ENCODE measurements around the gene FBXO42. TPM values are rescaled to one million over a fixed set of nuclear protein-coding genes. Genes with fewer than 3 reads are reported as not detected.

Gene FBXO42
- total and polyA plus RNA-seq, 4 donors: 5.9 to 9.4 (median 6.5) TPM

- no peak for TF ChIP-seq REST (IDR thresholded peaks at IDR 0.05)
- peak; percentile 25 to 38 for TF ChIP-seq HNF4A (conservative IDR thresholded peaks at IDR 0.05)
- TF ChIP-seq FOXA1 (IDR thresholded peaks at IDR 0.05): no peak
- TF ChIP-seq GABPA (IDR thresholded peaks at IDR 0.05 in 1 of 2, conservative IDR thresholded peaks at IDR 0.05 in 1 of 2): no peak
These were observed 125.6 kb downstream of the FBXO42 start (continued) for GRCh38 chr1:16226490-16227179.

- H3K4me1 ChIP-seq (ENCODE audit: control insufficient read depth in 4 of 4, insufficient read depth in 4 of 4, low read length in 3 of 4): peaks cover 1 to 12% (median 6%) of the 10 kb centered on the region in 4 donors
- H3K9me3 ChIP-seq (ENCODE audit: control insufficient read depth in 4 of 4, low read length in 3 of 4): no peaks in the 10 kb centered on the region
- H3K9ac ChIP-seq (ENCODE audit: low read depth in 1 of 2, low read length in 2 of 2): no peak overlapping the region
- peak overlapping the region in 2 of 3 donors; percentile 49 to 61 for H3K4me3 ChIP-seq (ENCODE audit: low read depth in 1 of 3, low read length in 3 of 3)
- TF ChIP-seq RAD21 (IDR thresholded peaks at IDR 0.05) (no peak), SP1 (IDR thresholded peaks at IDR 0.05) (no peak), REST (IDR thresholded peaks at IDR 0.05) (no peak), MAX (IDR thresholded peaks at IDR 0.05) (no peak), YY1 (IDR thresholded peaks at IDR 0.05) (no peak), RXRA (IDR thresholded peaks at IDR 0.05) (no peak), CTCF (IDR thresholded peaks at IDR 0.05; ENCODE audit: low read depth, low read length, missing input control) (no peak), EGR1 (IDR thresholded peaks at IDR 0.05; ENCODE audit: low read depth in 2 of 2) (no peak), FOXA1 (IDR thresholded peaks at IDR 0.05) (no peak), ATF3 (IDR thresholded peaks at IDR 0.05) (no peak), ZBTB33 (IDR thresholded peaks at IDR 0.05) (no peak), TAF1 (conservative IDR thresholded peaks at IDR 0.05) (no peak), HNF4G (IDR thresholded peaks at IDR 0.05) (no peak), HNF4A (conservative IDR thresholded peaks at IDR 0.05) (no peak), JUND (IDR thresholded peaks at IDR 0.05) (no peak), NR2F2 (IDR thresholded peaks at IDR 0.05) (no peak)
- H3K27me3 ChIP-seq (ENCODE audit: control insufficient read depth in 4 of 4, insufficient read depth in 4 of 4, low read length in 3 of 4): no peaks in the 10 kb centered on the region
- WGBS: 93% methylated on average over 7 of the region's 7 CpGs
- DNase-seq (ENCODE audit: low spot score): no peak
- H3K27ac ChIP-seq (ENCODE audit: low read depth in 1 of 2, low read length in 2 of 2): no peak overlapping the region
- H3K36me3 ChIP-seq (ENCODE audit: control insufficient read depth in 4 of 4, insufficient read depth in 3 of 4, low read depth in 1 of 4, low read length in 3 of 4): no peaks in the 10 kb centered on the region
These were observed 126.2 kb downstream of the FBXO42 start for GRCh38 chr1:16226129-16226489.
